DND-41 (cell line): ENCODE data around the gene PTPN9.

Source experiments
- CTCF ChIP-seq: IDR thresholded peaks from 2 replicates; pipeline ENCODE4 v1.5.1; 2012; ENCODE audit warnings: borderline replicate concordance, low read length, moderate library complexity, mild to moderate bottlenecking; ENCODE audit not compliant: poor library complexity, severe bottlenecking; ENCODE audit errors: extremely low read depth
- EZH2 ChIP-seq: IDR thresholded peaks from 3 replicates; pipeline ENCODE4 v1.6.1; 2012; ENCODE audit warnings: borderline replicate concordance, low read depth, mild to moderate bottlenecking, moderate library complexity, low read length, inconsistent platforms; ENCODE audit not compliant: severe bottlenecking

GRCh38 chr15:75459581-75459980, 119.5 kb downstream of the PTPN9 start:
- TF ChIP-seq CTCF = no peak
- no peak for TF ChIP-seq EZH2
